Stimulated activated CD8-positive, alpha-beta memory T cell treated with anti-CD3 and anti-CD28 coated beads, Interleukin-15, amount 100 ng/mL, for 48 hours (primary cell): ENCODE measurements around the gene RASL10B.
"Not testable (repeated sequence)": the region's sequence is repeated elsewhere in the genome, so short reads cannot be mapped to it uniquely, and the experiment has no call there.

Experiments
- DNase-seq, 2 donors: peaks; one replicate each; pipeline ENCODE4 v3.0.0-alpha.2; 2020; ENCODE audit warnings: low read depth in 2 of 2

Gene RASL10B

GRCh38 chr17:35731239-35731916 lies at the start of gene RASL10B:
RASL10B (plus strand) TSS chr17:35731639; CDS start chr17:35735185, 3,546 bp downstream.
- peak; percentile 17 to 23 for DNase-seq

- DNase-seq, result no peak
These were observed 47.8 kb upstream of the RASL10B start for GRCh38 chr17:35683591-35683990.

- no peak for DNase-seq
These were observed 47.2 kb upstream of the RASL10B start for GRCh38 chr17:35684055-35684802.

GRCh38 chr17:35692512-35693210 lies 38.8 kb upstream of the RASL10B start:
- no peak for DNase-seq

- DNase-seq, result no peak
These were observed 37.8 kb upstream of the RASL10B start for GRCh38 chr17:35693662-35694061.

GRCh38 chr17:35694906-35695305 lies 36.5 kb upstream of the RASL10B start:
- no peak for DNase-seq

GRCh38 chr17:35695613-35696012 lies 35.8 kb upstream of the RASL10B start:
- no peak for DNase-seq

- DNase-seq, result no peak
These were observed 32.6 kb upstream of the RASL10B start for GRCh38 chr17:35698800-35699199.

- DNase-seq, result no peak
These were observed 31.3 kb upstream of the RASL10B start for GRCh38 chr17:35700150-35700549.

GRCh38 chr17:35701491-35701890 lies 29.9 kb upstream of the RASL10B start:
- DNase-seq, result no peak

GRCh38 chr17:35703308-35703707 lies 28.1 kb upstream of the RASL10B start:
- DNase-seq, result not testable (repeated sequence)

- no peak for DNase-seq
These were observed 26.2 kb upstream of the RASL10B start for GRCh38 chr17:35705230-35705629.

GRCh38 chr17:35705705-35706104 lies 25.7 kb upstream of the RASL10B start:
- no peak for DNase-seq

GRCh38 chr17:35708149-35708548 lies 23.3 kb upstream of the RASL10B start:
- no peak for DNase-seq

GRCh38 chr17:35708951-35709350 lies 22.5 kb upstream of the RASL10B start:
- DNase-seq, result no peak

GRCh38 chr17:35709874-35710273 lies 21.6 kb upstream of the RASL10B start:
- no peak for DNase-seq

- no peak for DNase-seq
These were observed 20.5 kb upstream of the RASL10B start for GRCh38 chr17:35710950-35711349.

- no peak for DNase-seq
These were observed 18.2 kb upstream of the RASL10B start for GRCh38 chr17:35713069-35713728.

- no peak for DNase-seq
These were observed 16.5 kb upstream of the RASL10B start for GRCh38 chr17:35714988-35715387.

- no peak for DNase-seq
These were observed 16.0 kb upstream of the RASL10B start for GRCh38 chr17:35715416-35715815.

- DNase-seq, result no peak
These were observed 15.3 kb upstream of the RASL10B start for GRCh38 chr17:35716173-35716572.

- no peak for DNase-seq
These were observed 14.5 kb upstream of the RASL10B start for GRCh38 chr17:35716897-35717465.
